ENCODE measurements around the gene MARCHF3.

MARCHF3 gene

DNA sequence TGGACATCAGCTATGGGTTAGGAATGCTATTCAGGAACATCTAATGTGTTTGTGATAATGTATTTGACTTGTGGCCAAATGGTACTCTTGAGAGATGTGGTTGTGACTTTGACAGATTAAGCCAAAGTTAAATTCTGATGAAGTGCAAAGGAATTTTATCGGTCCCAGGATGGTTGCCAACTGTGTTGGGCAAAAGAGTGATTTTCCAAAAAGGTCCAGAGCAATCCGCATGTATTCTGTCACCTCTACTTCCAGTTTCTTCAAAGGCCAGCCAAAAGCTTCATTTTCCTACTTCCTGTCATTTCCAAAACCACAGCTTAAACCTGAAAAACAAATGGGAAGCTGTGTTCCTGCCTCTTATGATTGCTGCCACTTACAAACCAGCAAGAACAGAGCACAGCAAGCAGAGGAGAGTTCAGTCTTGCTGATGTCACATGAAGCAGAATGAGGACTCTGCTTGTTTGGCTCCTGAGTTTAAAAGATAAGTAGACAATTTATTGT lies 59.8 kb downstream of the MARCHF3 start:
- Histone ChIP-seq H3K36me3 (ENCODE audit: insufficient read depth, low read length) (no peaks in the 10 kb centered on the region), H3K9ac (ENCODE audit: low read depth, low read length) (no peak overlapping the region), H3K27me3 (ENCODE audit: insufficient read depth, low read length) (no peaks in the 10 kb centered on the region), H3K4me3 (ENCODE audit: low read length) (no peak overlapping the region), H3K27ac (ENCODE audit: low read depth, low read length) (no peak overlapping the region), H3K4me1 (ENCODE audit: insufficient read depth, low read length) (peaks cover 15% of the 10 kb centered on the region; the same call in 1 of the 2 replicates), H3K9me3 (ENCODE audit: insufficient read depth, low read depth, low read length) (no peaks in the 10 kb centered on the region)
- WGBS: 91% methylated on average over 2 of the region's 2 CpGs

DNA sequence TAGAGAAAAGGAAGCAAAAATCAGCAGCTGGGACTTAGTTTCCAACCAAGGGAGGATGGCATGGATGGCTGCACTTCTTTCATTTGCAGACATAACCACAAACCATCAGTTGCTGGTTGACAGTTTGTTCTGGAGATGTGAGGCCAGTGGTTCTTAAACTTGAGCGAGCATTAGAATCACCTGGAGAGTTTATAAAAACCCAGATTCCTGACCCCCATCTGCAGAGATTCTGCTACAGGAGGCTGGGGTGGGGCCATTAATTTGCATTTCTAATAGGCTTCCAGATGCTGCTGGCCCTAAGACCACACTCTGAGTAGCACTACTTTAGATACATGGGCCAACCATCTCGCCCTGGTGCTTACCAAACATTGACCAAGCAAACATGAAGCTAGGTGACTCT lies 60.8 kb downstream of the MARCHF3 start:
- Histone ChIP-seq H3K36me3 (ENCODE audit: insufficient read depth, low read length) (no peaks in the 10 kb centered on the region), H3K27me3 (ENCODE audit: insufficient read depth, low read length) (no peaks in the 10 kb centered on the region), H3K4me3 (ENCODE audit: low read length) (no peak overlapping the region), H3K4me1 (ENCODE audit: insufficient read depth, low read length) (peaks cover 15% of the 10 kb centered on the region; the same call in 1 of the 2 replicates), H3K9me3 (ENCODE audit: insufficient read depth, low read depth, low read length) (no peaks in the 10 kb centered on the region), H3K9ac (ENCODE audit: low read depth, low read length) (no peak overlapping the region), H3K27ac (ENCODE audit: low read depth, low read length) (no peak overlapping the region)
- WGBS: 82% methylated on average over 1 of the region's 2 CpGs

DNA sequence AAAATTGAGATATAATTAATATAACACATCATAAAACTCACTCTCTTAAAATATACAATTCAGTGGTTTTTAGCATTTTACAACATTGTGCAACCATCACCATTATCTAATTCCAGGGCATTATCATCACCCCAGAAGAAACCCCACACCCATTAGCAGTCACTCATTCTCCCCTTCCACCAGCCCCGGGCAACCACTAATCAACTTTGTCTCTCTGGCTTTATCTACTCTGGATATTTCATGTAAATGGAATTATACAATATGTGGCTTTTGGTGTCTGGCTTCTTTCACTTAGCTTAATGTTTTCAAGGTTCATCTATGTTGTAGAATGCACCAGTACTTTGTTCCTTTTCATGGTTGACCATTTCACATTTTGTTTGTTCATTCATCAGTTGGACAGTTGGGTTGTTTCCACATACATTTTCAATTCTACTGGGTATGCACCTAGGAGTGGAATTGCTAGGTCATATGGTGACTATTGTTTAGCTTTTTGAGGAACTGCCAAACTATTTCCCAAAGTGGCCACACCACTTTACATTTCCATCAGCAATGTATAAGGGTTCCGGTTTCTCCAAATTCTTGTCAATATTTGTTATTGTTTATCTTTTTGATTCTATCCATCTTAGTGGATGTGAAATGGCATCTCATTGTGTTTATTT lies 62.4 kb downstream of the MARCHF3 start:
- Histone ChIP-seq H3K36me3 (ENCODE audit: insufficient read depth, low read length) (no peaks in the 10 kb centered on the region), H3K4me3 (ENCODE audit: low read length) (no peak overlapping the region), H3K4me1 (ENCODE audit: insufficient read depth, low read length) (peaks cover 8% of the 10 kb centered on the region; the same call in 1 of the 2 replicates), H3K27me3 (ENCODE audit: insufficient read depth, low read length) (no peaks in the 10 kb centered on the region), H3K9ac (ENCODE audit: low read depth, low read length) (no peak overlapping the region), H3K27ac (ENCODE audit: low read depth, low read length) (no peak overlapping the region), H3K9me3 (ENCODE audit: insufficient read depth, low read depth, low read length) (no peaks in the 10 kb centered on the region)
- WGBS: 100% methylated on average over 1 of the region's 2 CpGs

DNA sequence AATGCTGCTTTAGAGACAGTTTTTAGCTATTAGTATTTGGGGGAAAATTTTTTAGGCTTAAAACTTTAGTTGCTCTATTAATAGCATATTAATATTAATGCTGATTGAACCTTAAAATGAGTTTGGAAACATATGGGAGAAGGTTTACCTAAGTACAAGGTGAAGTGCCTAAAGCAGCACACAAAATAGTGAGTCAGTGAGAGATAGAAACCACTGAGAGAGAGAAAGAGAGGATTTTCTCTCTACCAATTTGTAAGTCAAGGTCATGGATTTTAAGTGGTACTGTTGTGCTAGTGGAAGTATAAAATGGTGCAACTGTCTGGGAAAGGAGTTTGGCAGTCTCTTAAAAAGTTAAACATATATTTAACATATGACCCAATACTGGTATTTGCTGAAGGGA lies 64.9 kb downstream of the MARCHF3 start:
- Histone ChIP-seq H3K9me3 (ENCODE audit: insufficient read depth, low read depth, low read length) (no peaks in the 10 kb centered on the region), H3K27ac (ENCODE audit: low read depth, low read length) (no peak overlapping the region)

DNA sequence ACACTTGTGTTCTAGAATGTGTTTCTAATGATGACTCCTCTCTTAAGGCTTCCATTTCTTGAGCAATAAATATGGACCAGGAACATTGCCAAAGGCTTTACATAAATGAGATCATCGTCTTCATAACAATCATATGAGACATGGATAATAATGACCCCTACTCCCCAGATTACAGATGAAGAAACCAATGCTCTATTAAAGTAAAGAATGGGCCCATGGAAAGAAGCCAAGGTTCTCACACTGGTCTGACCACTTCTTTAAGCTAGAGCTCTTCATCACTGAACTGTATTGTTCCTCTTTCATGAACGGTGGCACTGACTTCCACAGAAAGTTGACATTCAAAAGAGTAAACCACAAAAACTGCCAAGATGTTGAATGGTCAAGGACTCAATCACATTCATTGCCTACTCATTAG lies 65.3 kb downstream of the MARCHF3 start:
- Histone ChIP-seq H3K27ac (ENCODE audit: low read depth, low read length) (no peak overlapping the region), H3K9me3 (ENCODE audit: insufficient read depth, low read depth, low read length) (no peaks in the 10 kb centered on the region), H3K4me1 (ENCODE audit: insufficient read depth, low read length) (peaks cover 4% of the 10 kb centered on the region), H3K9ac (ENCODE audit: low read depth, low read length) (no peak overlapping the region), H3K27me3 (ENCODE audit: insufficient read depth, low read length) (no peaks in the 10 kb centered on the region), H3K4me3 (ENCODE audit: low read length) (no peak overlapping the region), H3K36me3 (ENCODE audit: insufficient read depth, low read length) (no peaks in the 10 kb centered on the region)
- WGBS: 90% methylated on average over 2 of the region's 2 CpGs

More for the DNA sequence above, 64.9 kb downstream of the MARCHF3 start:
- no peak overlapping the region for H3K4me3 ChIP-seq (ENCODE audit: low read length)
- H3K4me1 ChIP-seq (ENCODE audit: insufficient read depth, low read length): peaks cover 4% of the 10 kb centered on the region
- no peak overlapping the region for H3K9ac ChIP-seq (ENCODE audit: low read depth, low read length)
- H3K36me3 ChIP-seq (ENCODE audit: insufficient read depth, low read length): no peaks in the 10 kb centered on the region
- H3K27me3 ChIP-seq (ENCODE audit: insufficient read depth, low read length): no peaks in the 10 kb centered on the region

DNA sequence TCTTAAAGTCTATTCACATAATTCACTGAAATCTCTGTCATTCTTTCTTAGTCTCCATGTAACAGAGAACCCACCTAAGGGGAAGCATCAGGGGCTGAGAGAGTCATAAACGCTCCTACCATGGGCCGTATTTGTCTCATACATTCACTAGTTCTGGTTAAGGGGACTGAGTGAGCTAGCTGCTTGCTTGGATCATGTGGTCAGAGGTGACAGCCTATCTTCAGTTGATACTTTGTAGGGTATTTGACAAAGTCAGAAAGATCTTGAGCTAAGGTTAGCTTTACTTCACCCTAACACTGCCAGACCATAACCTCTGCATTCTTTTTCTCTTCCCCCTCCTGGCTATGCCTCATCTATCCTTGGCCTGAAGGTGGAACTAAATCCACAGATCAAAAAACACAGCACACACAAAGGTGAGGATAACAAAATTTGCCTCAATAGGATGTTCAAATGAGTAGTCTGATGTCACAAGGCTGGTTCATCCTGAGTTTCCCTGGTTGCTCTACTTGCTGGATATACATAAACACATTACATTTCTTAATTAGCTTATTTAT lies 66.5 kb downstream of the MARCHF3 start:
- Histone ChIP-seq H3K9me3 (ENCODE audit: insufficient read depth, low read depth, low read length) (no peaks in the 10 kb centered on the region), H3K27me3 (ENCODE audit: insufficient read depth, low read length) (no peaks in the 10 kb centered on the region), H3K4me3 (ENCODE audit: low read length) (no peak overlapping the region), H3K36me3 (ENCODE audit: insufficient read depth, low read length) (no peaks in the 10 kb centered on the region), H3K4me1 (ENCODE audit: insufficient read depth, low read length) (peaks cover 4% of the 10 kb centered on the region), H3K9ac (ENCODE audit: low read depth, low read length) (no peak overlapping the region), H3K27ac (ENCODE audit: low read depth, low read length) (no peak overlapping the region)
- WGBS: 92% methylated on average over 2 of the region's 2 CpGs

DNA sequence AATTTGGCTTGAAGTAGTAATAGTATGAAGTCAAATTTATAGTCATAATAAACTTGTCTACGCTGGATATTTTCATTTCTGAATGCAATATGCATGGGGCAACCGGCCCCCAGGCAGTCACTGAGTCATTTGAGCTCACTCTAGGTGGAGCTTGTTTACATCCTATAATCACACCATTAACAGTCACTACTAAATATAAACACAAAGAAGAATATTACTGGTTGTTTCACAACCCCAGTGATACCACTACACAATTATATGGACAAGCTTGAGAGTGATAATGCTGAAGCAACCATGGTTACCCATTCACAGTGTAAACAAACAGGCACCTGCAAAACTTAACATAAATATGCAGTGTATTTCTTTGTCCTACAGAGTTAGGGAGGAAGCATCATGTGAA lies 68.7 kb downstream of the MARCHF3 start:
- Histone ChIP-seq H3K27ac (ENCODE audit: low read depth, low read length) (no peak overlapping the region), H3K9ac (ENCODE audit: low read depth, low read length) (no peak overlapping the region), H3K36me3 (ENCODE audit: insufficient read depth, low read length) (no peaks in the 10 kb centered on the region), H3K9me3 (ENCODE audit: insufficient read depth, low read depth, low read length) (no peaks in the 10 kb centered on the region), H3K27me3 (ENCODE audit: insufficient read depth, low read length) (no peaks in the 10 kb centered on the region), H3K4me1 (ENCODE audit: insufficient read depth, low read length) (peaks cover 4% of the 10 kb centered on the region), H3K4me3 (ENCODE audit: low read length) (no peak overlapping the region)
- WGBS: 70% methylated on average over 2 of the region's 2 CpGs

DNA sequence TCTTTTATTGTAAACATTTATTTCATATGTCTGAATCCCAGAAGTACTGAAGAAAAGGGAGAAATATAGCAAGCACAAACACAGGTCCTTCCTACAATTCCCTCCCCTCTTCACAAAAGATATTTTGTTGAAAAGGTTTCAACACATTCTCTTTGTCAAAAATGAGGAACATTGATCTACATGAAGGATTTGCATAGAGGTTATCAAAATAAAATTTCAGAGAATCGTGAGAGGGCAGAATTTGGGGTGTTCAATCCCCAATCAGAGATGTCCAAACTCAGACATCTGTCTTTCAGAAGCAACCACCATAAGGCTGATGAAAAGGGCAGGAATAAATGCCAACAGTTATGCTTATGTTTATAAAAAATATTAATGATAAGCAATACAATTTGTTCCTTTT lies 69.2 kb downstream of the MARCHF3 start:
- H3K27ac ChIP-seq (ENCODE audit: low read depth, low read length): no peak overlapping the region
- 100% methylated on average over 1 of the region's 1 CpG for WGBS
- no peak overlapping the region for H3K4me3 ChIP-seq (ENCODE audit: low read length)
- H3K4me1 ChIP-seq (ENCODE audit: insufficient read depth, low read length): peaks cover 4% of the 10 kb centered on the region
- H3K9ac ChIP-seq (ENCODE audit: low read depth, low read length): no peak overlapping the region
- no peaks in the 10 kb centered on the region for H3K36me3 ChIP-seq (ENCODE audit: insufficient read depth, low read length)
- H3K9me3 ChIP-seq (ENCODE audit: insufficient read depth, low read depth, low read length): no peaks in the 10 kb centered on the region
- no peaks in the 10 kb centered on the region for H3K27me3 ChIP-seq (ENCODE audit: insufficient read depth, low read length)

DNA sequence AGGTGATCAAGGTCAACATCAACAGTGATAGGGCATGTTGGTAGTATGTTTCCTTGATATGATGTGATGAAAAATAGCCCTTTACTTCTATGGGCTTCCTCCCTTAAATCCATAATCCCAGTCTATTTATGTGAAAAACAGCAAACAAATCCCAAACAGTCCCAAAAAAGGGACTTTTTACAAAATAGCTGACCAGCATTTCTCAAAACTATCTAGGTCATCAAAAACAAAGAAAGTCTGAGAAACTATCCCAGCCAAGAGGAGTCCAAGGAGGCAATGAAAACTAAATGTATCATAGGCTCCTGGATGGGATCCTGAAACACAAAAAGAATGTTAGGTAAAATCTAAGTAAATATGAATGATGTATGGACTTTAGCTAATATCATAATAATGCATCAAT lies 71.2 kb downstream of the MARCHF3 start:
- Histone ChIP-seq H3K36me3 (ENCODE audit: insufficient read depth, low read length) (no peaks in the 10 kb centered on the region), H3K27me3 (ENCODE audit: insufficient read depth, low read length) (no peaks in the 10 kb centered on the region), H3K9ac (ENCODE audit: low read depth, low read length) (no peak overlapping the region), H3K9me3 (ENCODE audit: insufficient read depth, low read depth, low read length) (no peaks in the 10 kb centered on the region), H3K4me1 (ENCODE audit: insufficient read depth, low read length) (peaks cover 4% of the 10 kb centered on the region), H3K4me3 (ENCODE audit: low read length) (no peak overlapping the region), H3K27ac (ENCODE audit: low read depth, low read length) (no peak overlapping the region)

DNA sequence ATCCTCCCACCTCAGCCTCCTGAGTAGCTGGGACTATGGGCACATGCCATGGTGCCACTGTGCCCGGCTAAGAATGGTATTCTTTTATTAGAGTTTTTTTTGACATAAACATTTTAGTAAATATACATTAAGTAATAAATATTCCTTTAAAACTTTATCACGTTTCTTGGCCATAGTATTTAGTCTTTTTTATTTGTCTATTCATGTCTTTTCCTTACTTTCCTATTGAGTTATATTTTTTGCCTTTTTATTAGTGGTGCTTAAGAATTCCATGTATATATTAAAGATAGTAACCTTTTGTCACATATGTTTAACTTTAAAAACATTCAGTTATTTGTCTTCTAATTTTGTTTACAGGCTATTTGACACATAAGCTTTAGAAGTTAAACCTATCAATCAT lies 73.4 kb downstream of the MARCHF3 start:
- no CpG with 5 or more reads among the region's 2 CpGs for WGBS
- peaks cover 4% of the 10 kb centered on the region for H3K4me1 ChIP-seq (ENCODE audit: insufficient read depth, low read length)
- H3K9ac ChIP-seq (ENCODE audit: low read depth, low read length): no peak overlapping the region

DNA sequence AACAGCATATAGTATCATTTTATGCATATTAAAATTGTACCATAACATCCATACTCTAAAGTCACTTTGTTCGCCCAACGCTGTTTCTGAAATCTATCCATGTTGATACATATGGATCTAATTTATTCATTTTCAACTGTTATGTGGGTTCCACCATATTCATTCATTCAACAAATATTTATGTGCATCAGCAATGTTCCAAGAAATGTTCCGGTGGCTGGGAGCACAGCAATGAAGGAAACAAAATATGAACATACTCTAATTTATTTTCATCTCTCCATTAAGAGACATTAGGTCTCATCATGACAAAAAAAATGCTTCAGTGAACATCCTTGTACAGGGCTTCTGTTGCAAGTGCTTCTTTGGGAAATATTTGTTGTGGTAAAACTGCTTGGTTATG lies 75.4 kb downstream of the MARCHF3 start:
- H3K9me3 ChIP-seq (ENCODE audit: insufficient read depth, low read depth, low read length): no peaks in the 10 kb centered on the region
- H3K27ac ChIP-seq (ENCODE audit: low read depth, low read length): no peak overlapping the region
- 97% methylated on average over 3 of the region's 3 CpGs for WGBS
- H3K4me1 ChIP-seq (ENCODE audit: insufficient read depth, low read length): no peaks in the 10 kb centered on the region
- H3K27me3 ChIP-seq (ENCODE audit: insufficient read depth, low read length): no peaks in the 10 kb centered on the region
- no peak overlapping the region for H3K9ac ChIP-seq (ENCODE audit: low read depth, low read length)
- no peak overlapping the region for H3K4me3 ChIP-seq (ENCODE audit: low read length)
- H3K36me3 ChIP-seq (ENCODE audit: insufficient read depth, low read length): no peaks in the 10 kb centered on the region

More for the DNA sequence above, 73.4 kb downstream of the MARCHF3 start:
- no peaks in the 10 kb centered on the region for H3K9me3 ChIP-seq (ENCODE audit: insufficient read depth, low read depth, low read length)
- no peak overlapping the region for H3K4me3 ChIP-seq (ENCODE audit: low read length)
- H3K36me3 ChIP-seq (ENCODE audit: insufficient read depth, low read length): no peaks in the 10 kb centered on the region
- H3K27me3 ChIP-seq (ENCODE audit: insufficient read depth, low read length): no peaks in the 10 kb centered on the region
- no peak overlapping the region for H3K27ac ChIP-seq (ENCODE audit: low read depth, low read length)

Measured in HUES64 (cell line).